Sigmoid colon (tissue), 4 donors: ENCODE results near the gene FAM43B.

Experiments
- POLR2A ChIP-seq, 2 donors: fragments of 450-650 bp; IDR thresholded peaks; one replicate each; pipeline ENCODE4 v1.6.1; 2016; ENCODE audit warnings: antibody characterized with exemption in 2 of 2, mild to moderate bottlenecking in 2 of 2, moderate library complexity in 2 of 2
- POLR2AphosphoS5 ChIP-seq, 4 donors: sonication (generic); formaldehyde crosslinking; IDR thresholded peaks; one replicate each; pipeline ENCODE4 v1.6.1; 2017; ENCODE audit warnings: antibody characterized with exemption in 4 of 4
- TF ChIP-seq, protein P1 (sequence below), 4 experiments: fragments of 450-650 bp in 3 of 4; fragments of 200-600 bp in 1 of 4; IDR thresholded peaks; one replicate each; pipeline ENCODE4 v1.5.1; 2016 to 2019; ENCODE audit warnings: antibody characterized with exemption in 4 of 4, mild to moderate bottlenecking in 3 of 4, moderate library complexity in 2 of 4

DNA sequence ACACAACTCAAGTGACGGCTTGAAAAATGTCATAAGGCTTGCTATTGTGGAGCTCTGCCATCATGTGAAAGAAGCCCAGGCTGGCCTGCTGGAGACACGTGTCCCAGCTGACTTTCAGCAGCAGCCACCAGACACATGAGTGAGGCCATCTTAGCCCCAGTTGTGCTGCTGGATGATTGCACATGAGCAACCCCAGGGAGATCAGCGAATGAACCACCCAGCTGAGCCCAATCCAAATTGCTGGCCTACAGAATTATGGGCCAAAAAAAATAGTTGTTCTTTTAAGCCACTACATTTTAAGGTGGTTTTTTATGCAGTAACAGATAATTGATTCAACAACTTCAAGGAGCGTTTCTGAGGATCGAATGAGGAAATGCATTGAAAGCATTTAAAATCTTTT, 19.1 kb downstream of the FAM43B start:
- TF ChIP-seq POLR2A (IDR thresholded peaks at IDR 0.05) (no peak), POLR2AphosphoS5 (IDR thresholded peaks at IDR 0.05) (no peak)
- TF ChIP-seq, protein P1, sequence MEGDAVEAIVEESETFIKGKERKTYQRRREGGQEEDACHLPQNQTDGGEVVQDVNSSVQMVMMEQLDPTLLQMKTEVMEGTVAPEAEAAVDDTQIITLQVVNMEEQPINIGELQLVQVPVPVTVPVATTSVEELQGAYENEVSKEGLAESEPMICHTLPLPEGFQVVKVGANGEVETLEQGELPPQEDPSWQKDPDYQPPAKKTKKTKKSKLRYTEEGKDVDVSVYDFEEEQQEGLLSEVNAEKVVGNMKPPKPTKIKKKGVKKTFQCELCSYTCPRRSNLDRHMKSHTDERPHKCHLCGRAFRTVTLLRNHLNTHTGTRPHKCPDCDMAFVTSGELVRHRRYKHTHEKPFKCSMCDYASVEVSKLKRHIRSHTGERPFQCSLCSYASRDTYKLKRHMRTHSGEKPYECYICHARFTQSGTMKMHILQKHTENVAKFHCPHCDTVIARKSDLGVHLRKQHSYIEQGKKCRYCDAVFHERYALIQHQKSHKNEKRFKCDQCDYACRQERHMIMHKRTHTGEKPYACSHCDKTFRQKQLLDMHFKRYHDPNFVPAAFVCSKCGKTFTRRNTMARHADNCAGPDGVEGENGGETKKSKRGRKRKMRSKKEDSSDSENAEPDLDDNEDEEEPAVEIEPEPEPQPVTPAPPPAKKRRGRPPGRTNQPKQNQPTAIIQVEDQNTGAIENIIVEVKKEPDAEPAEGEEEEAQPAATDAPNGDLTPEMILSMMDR (IDR thresholded peaks at IDR 0.05) = no peak
